Stimulated activated naive B cell treated with anti-CD40 and anti-IgM and Interleukin-4, amounts not matched to agents 10 μg/mL and 1 μg/mL and 100 μg/mL, for 72 hours (primary cell): ENCODE measurements around the gene TPPP.
A peak's percentile ranks its signal among the peaks of the same experiment; 100 is the strongest.

Experiments
- ATAC-seq, 2 donors: fragments of 150-1000 bp; cut with Tn5 transposase; replicated peaks; 2 replicates each; pipeline ENCODE4 v1.10.0; 2021; ENCODE audit warnings: moderate library complexity in 1 of 2
- DNase-seq: peaks from one replicate; pipeline ENCODE4 v3.0.0; 2021
- H3K27ac Mint-ChIP-seq: one replicate; pipeline ENCODE4 v1.8.0; 2022; ENCODE audit warnings: mild to moderate bottlenecking, mixed read lengths
- H3K27me3 Mint-ChIP-seq, 2 donors: one replicate each; pipeline ENCODE4 v1.8.0; 2022; ENCODE audit warnings: mixed read lengths in 2 of 2
- H3K36me3 Mint-ChIP-seq, 2 donors: one replicate each; pipeline ENCODE4 v1.8.0; 2022; ENCODE audit warnings: mixed read lengths in 2 of 2, mild to moderate bottlenecking in 1 of 2
- H3K4me1 Mint-ChIP-seq, 2 donors: one replicate each; pipeline ENCODE4 v1.8.0; 2022; ENCODE audit warnings: mixed read lengths in 2 of 2, mild to moderate bottlenecking in 1 of 2
- H3K4me3 Mint-ChIP-seq, 2 donors: one replicate each; pipeline ENCODE4 v1.8.0; 2022; ENCODE audit warnings: mild to moderate bottlenecking in 2 of 2, mixed read lengths in 2 of 2, moderate library complexity in 1 of 2
- H3K9me3 Mint-ChIP-seq, 2 donors: one replicate each; pipeline ENCODE4 v1.8.0; 2022; ENCODE audit warnings: mixed read lengths in 2 of 2, mild to moderate bottlenecking in 1 of 2

Gene TPPP

DNA sequence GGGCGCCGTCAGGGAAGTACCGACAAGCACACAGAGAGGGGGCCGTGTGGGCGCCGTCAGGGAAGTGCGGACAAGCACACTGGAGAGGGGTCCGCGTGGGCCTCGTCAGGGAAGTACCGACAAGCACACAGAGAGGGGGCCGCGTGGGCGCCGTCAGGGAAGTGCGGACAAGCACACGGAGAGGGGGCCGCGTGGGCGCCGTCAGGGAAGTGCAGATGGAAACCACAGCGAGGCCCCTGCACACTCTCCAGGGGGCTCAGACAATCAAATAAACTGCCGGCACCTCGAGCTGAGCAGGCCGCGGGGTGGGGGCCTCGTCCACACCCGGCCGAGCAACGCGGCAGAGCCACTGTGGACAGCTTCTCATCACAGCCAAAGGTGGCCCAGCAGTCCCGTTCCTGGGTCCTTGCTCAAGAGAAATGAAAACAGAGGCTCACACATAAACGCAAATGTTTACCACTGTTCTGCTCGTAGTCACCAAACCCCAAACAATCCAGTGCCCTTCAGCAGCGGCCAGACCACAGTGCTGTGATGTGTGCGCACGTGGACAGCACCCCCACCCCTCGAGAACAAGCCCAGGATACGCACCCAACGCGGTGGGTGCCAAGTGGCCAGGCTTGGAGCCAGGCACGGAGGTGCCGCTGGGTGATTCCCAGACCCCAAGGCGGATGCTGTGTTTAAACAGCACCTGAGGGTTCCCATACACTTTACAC is 24.7 kb downstream of the TPPP start:
- Mint-ChIP-seq H3K27me3 (peaks cover 11 to 16% of the 10 kb centered on the region in 2 donors), H3K9me3 (peaks cover 0 to 2% of the 10 kb centered on the region in 2 donors), H3K36me3 (peaks cover 31 to 33% of the 10 kb centered on the region in 2 donors), H3K4me1 (peaks cover 8 to 16% of the 10 kb centered on the region in 2 donors), H3K4me3 (no peak overlapping the region), H3K27ac (no peak overlapping the region)
- ATAC-seq (no peak), DNase-seq (no peak)

DNA sequence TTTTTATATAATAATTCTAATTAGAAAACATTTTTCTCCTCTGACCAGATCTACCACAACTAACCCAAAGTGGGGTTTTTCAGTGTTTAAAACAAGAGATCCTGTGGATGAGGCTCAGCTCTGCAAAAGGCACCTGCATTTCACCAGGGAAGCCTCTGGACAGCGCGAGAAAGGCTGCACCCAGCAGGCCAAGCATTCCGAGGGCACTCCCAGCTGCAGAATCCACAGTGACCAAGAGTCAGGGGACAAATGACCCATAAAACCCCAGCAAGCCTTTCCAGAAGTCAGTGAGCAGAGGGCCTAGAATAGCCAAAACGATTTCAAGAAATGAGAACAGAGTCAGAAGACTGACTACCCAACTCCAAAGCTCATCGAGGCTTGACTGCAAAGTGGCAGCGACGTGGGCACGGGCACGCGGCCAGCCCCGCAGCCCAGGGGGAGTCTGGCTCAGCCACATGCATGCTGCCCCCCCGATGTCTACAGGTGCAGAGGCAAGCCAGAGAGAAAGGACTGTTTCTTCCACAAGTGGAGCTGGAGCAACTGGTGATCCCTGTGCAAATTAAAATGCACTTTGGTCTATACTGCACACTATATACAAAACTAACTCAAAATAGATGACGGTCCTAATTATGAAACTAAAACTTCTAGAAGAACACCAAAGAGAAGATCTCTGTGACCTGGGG is 26.2 kb downstream of the TPPP start:
- no peak for ATAC-seq
- Mint-ChIP-seq H3K4me3 (no peak overlapping the region), H3K36me3 (peaks cover 36 to 37% of the 10 kb centered on the region in 2 donors)

GRCh38 chr5:665956-666711 is 27.0 kb downstream of the TPPP start:
- H3K36me3 Mint-ChIP-seq: peaks cover 41 to 43% of the 10 kb centered on the region in 2 donors
- no peak for ATAC-seq

More for the DNA sequence above, 26.2 kb downstream of the TPPP start:
- DNase-seq: no peak
- peaks cover 0 to 2% of the 10 kb centered on the region in 2 donors for H3K9me3 Mint-ChIP-seq
- H3K4me1 Mint-ChIP-seq: peaks cover 0 to 2% of the 10 kb centered on the region in 2 donors
- H3K27ac Mint-ChIP-seq: no peak overlapping the region
- peaks cover 0 to 1% of the 10 kb centered on the region in 2 donors for H3K27me3 Mint-ChIP-seq

DNA sequence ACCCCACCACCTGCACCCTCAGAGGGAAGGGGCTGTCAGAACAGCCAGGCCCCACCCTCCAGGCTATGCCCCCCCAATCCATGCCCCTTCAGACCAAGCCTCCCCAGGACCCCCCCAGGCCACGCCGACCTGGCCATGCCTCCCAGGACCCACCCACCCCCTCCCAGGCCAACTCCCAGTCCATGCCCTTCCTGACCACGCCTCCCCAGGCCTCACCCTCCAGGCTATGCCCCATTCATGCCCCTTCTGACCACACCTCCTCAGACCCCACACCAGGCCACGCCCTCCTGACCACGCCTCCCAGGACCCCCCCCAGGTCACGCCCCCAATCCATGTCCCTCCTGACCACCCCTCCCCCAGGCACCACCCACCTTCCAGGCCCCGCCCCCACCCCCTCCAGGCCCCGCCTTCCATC is 27.6 kb downstream of the TPPP start:
- Mint-ChIP-seq H3K4me1 (no peaks in the 10 kb centered on the region), H3K9me3 (peaks cover 0 to 2% of the 10 kb centered on the region in 2 donors), H3K27me3 (no peaks in the 10 kb centered on the region), H3K27ac (no peak overlapping the region), H3K36me3 (peaks cover 45 to 47% of the 10 kb centered on the region in 2 donors), H3K4me3 (no peak overlapping the region)
- no peak for ATAC-seq
- DNase-seq: no peak

More at GRCh38 chr5:665956-666711, 27.0 kb downstream of the TPPP start:
- Mint-ChIP-seq H3K27me3 (no peaks in the 10 kb centered on the region), H3K4me3 (no peak overlapping the region), H3K9me3 (peaks cover 0 to 2% of the 10 kb centered on the region in 2 donors), H3K4me1 (no peaks in the 10 kb centered on the region), H3K27ac (no peak overlapping the region)
- DNase-seq: no peak

- H3K9me3 Mint-ChIP-seq: peaks cover 0 to 2% of the 10 kb centered on the region in 2 donors
- peaks cover 50 to 51% of the 10 kb centered on the region in 2 donors for H3K36me3 Mint-ChIP-seq
- no peak overlapping the region for H3K27ac Mint-ChIP-seq
- H3K4me3 Mint-ChIP-seq: no peak overlapping the region
- DNase-seq: no peak
- H3K4me1 Mint-ChIP-seq: no peaks in the 10 kb centered on the region
- H3K27me3 Mint-ChIP-seq: no peaks in the 10 kb centered on the region
- ATAC-seq: no peak
Measured at GRCh38 chr5:664994-665360, 28.2 kb downstream of the TPPP start.

DNA sequence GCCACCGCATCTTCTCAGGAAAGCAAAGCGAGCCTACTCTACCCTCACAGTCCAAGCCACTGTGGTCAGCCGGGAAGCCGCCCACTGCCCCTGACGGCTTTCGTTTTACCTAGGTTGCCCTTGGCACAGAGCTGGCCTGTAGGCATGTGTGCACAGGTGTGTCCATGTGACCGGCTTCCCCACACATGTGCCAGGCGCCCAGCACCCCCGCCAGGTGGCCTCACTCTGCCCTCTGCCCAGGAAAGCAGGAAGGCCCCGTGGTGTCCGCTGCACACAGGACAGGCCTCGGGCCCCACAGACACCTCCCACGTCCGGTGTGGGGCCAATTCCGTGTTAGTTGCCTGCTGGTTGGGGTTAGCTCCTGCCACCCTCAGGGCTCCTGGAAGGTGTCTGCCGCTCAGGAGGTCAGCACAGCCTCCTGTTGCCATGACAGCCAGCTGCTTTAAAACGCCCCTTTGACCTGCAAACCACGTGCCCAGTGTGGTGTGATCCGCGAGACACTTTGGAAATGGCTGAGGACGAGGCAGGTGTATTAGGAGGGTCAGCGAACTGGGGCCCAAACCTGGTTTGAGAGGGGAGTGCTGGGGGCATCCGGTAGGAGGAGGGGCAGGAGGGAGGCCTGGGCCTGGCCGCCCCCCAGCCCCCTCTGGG is 28.7 kb downstream of the TPPP start:
- Mint-ChIP-seq H3K27me3 (no peaks in the 10 kb centered on the region), H3K27ac (no peak overlapping the region), H3K9me3 (peaks cover 0 to 2% of the 10 kb centered on the region in 2 donors), H3K36me3 (peaks cover 55% of the 10 kb centered on the region in 2 donors), H3K4me1 (no peaks in the 10 kb centered on the region), H3K4me3 (no peak overlapping the region)
- no peak for DNase-seq
- no peak for ATAC-seq

DNA sequence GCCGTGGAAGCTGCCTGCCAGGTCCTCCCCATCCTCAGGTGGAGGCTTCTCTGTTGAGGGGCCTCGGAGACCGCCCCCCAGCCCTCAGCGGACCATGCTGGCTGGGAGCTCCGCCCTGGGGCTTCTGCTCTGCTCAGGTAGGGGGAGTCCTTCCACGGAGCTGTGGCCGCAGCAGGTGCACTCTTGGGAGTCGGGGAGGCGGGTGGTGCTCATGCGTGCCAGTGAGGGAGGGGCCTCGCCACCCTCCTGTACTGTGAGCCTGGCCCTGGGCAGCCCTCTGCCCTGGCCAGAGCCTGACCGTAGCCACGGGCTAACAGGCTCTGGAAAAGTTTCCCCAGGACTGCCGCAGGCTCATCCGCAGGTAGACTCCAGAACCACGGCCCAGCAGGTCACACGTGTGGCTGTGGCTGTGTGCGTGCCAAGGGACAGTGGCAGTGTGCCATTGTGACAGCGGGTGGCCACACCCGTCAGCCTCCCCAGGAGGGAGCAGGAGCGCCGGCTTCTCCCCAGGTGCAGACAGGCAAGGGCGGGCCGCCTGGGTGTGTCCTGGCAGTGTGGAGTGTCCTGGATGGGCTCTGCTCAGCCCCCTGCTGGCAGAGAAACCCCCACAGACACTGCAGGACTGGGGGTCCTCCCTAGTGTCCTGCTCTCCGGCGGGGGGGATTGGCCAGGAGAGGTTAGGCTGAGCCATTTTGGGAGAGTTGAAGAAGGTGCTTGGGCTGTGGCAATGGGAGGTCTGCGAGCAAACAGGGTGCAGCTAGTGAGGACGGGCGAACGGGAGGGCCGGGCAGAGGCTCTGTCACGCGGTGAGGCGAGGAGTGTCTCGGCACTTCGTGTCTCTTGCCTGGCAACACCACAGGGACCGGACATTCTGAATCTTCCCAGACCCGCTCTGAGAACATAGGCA is 29.5 kb downstream of the TPPP start:
- H3K9me3 Mint-ChIP-seq: peaks cover 0 to 2% of the 10 kb centered on the region in 2 donors
- no peaks in the 10 kb centered on the region for H3K27me3 Mint-ChIP-seq
- no peak for ATAC-seq
- no peak overlapping the region for H3K4me3 Mint-ChIP-seq
- H3K27ac Mint-ChIP-seq: no peak overlapping the region
- no peaks in the 10 kb centered on the region for H3K4me1 Mint-ChIP-seq
- peaks cover 60 to 63% of the 10 kb centered on the region in 2 donors for H3K36me3 Mint-ChIP-seq
- DNase-seq: no peak

GRCh38 chr5:662751-663435 is 30.3 kb downstream of the TPPP start:
- no peak overlapping the region for H3K4me3 Mint-ChIP-seq
- peaks cover 0 to 3% of the 10 kb centered on the region in 2 donors for H3K9me3 Mint-ChIP-seq
- no peaks in the 10 kb centered on the region for H3K4me1 Mint-ChIP-seq
- no peaks in the 10 kb centered on the region for H3K27me3 Mint-ChIP-seq
- no peak for DNase-seq
- ATAC-seq: no peak
- peaks cover 64 to 67% of the 10 kb centered on the region in 2 donors for H3K36me3 Mint-ChIP-seq
- no peak overlapping the region for H3K27ac Mint-ChIP-seq

GRCh38 chr5:661891-662750 is 31.0 kb downstream of the TPPP start:
- DNase-seq (no peak), ATAC-seq (no peak)
- no peak overlapping the region for H3K27ac Mint-ChIP-seq
- H3K9me3 Mint-ChIP-seq: peaks cover 0 to 6% of the 10 kb centered on the region in 2 donors
- H3K27me3 Mint-ChIP-seq: no peaks in the 10 kb centered on the region
- peaks cover 64 to 66% of the 10 kb centered on the region in 2 donors for H3K36me3 Mint-ChIP-seq
- no peaks in the 10 kb centered on the region for H3K4me1 Mint-ChIP-seq
- no peak overlapping the region for H3K4me3 Mint-ChIP-seq

DNA sequence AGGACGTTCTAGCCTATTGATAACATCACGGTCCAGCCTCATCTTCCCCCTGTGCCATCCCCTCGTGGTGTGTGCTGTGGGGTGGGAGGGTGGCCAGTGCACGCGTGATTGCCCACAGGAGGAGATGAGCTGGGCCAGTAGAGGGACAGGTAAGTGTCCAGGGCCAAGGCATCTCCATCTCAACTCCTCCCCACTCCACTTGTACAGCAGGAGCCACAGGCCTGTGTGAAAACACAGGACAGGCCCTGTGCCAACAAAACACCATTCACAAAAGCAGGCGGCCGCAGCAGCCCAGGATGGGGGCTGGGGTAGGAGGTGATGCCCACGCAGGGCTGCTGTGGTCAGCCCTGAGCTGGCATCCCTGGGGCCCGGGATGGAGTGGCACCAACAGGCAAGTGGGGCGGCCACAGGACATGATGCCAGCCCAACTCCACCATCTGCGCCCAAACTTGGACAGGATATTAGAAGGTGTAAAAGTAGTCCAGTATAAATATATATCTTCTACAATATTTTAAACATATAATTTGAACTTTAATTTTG is 32.6 kb downstream of the TPPP start:
- Mint-ChIP-seq H3K36me3 (peaks cover 66 to 67% of the 10 kb centered on the region in 2 donors), H3K4me3 (no peak overlapping the region), H3K4me1 (no peaks in the 10 kb centered on the region), H3K27me3 (no peaks in the 10 kb centered on the region), H3K27ac (peak overlapping the region; percentile 39), H3K9me3 (peaks cover 0 to 4% of the 10 kb centered on the region in 2 donors)
- DNase-seq: no peak
- no peak for ATAC-seq

DNA sequence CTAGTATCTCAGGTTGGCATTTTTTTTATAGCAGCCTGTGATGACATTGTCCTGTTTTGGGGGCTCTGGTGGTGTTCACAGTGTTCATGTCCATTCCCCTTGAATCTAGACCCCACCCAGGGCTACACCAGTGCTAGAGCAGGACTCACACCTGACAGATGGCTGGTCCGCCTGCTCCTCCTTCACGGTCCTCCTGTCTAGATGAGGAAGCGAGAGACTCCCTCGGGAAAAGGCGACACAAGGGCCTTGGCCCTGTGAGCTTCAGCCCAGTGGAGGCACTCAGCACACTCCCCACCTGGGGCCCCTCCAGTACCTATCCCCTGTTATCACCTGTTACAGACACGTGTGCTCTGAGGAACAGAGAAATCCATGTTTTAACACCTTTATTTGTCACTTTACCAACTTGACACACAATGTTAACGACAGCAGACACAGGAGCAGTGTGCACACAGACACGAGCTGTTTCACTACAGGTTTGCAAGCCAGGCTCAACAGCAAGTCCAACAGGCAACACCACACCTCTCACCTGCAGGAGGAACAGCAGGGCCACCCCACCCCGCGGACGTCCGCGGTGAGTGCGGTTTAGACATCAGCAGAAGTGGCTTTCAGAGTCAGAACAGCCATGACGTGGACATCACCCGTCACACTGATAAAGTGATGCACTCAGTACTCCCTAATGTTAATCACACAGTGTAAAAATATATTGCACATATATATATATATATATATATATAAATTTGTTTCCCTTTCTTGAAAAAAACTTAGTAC is 33.5 kb downstream of the TPPP start:
- Mint-ChIP-seq H3K27ac (no peak overlapping the region), H3K27me3 (no peaks in the 10 kb centered on the region), H3K4me1 (no peaks in the 10 kb centered on the region), H3K4me3 (no peak overlapping the region), H3K36me3 (peaks cover 63 to 70% of the 10 kb centered on the region in 2 donors), H3K9me3 (peaks cover 0 to 4% of the 10 kb centered on the region in 2 donors)
- DNase-seq (no peak), ATAC-seq (no peak)
